Measurements from ENCODE around the gene SYNRG.

The SYNRG gene

GRCh38 chr17:37476431-37477120 is 132.6 kb downstream of the SYNRG start:
- DNase-seq (ENCODE audit: low read depth, low spot score): no peak

GRCh38 chr17:37475731-37476420 is 133.3 kb downstream of the SYNRG start:
- DNase-seq (ENCODE audit: low read depth, low spot score): no peak

- no peak for DNase-seq (ENCODE audit: low read depth, low spot score)
Observed at GRCh38 chr17:37470181-37470580, 139.0 kb downstream of the SYNRG start.

GRCh38 chr17:37466471-37466870 is 142.7 kb downstream of the SYNRG start:
- DNase-seq (ENCODE audit: low read depth, low spot score): no peak

- DNase-seq (ENCODE audit: low read depth, low spot score): no peak
Observed at GRCh38 chr17:37465069-37465616, 144.1 kb downstream of the SYNRG start.
